ENCODE data around the gene HMCN1. TPM values are rescaled to one million over a fixed set of nuclear protein-coding genes. Genes with fewer than 3 reads are reported as not detected.

Gene HMCN1
- total RNA-seq, 1 experiment from 2014 or later, result 0.12 TPM

DNA sequence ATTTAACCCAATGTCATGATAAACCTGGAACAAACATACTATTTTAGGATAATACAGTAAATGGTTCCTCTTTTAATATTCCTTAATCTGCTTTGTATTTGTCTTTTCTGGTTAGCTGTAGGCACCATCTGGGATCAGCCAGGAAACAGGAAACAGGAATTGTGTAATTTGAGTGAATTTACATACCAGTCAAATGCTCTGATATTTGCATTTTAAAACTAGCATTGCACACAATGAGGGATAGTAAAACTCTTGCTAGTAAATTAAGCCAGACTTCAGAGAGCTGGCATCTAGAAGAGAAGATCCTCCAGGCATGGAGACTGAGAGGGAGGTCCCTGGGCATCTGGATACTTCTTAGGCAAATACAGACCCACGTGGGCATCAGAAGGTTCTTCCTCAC, 103.5 kb downstream of the HMCN1 start:
- intact Hi-C loops (cut with micrococcal nuclease), result no loop called here

DNA sequence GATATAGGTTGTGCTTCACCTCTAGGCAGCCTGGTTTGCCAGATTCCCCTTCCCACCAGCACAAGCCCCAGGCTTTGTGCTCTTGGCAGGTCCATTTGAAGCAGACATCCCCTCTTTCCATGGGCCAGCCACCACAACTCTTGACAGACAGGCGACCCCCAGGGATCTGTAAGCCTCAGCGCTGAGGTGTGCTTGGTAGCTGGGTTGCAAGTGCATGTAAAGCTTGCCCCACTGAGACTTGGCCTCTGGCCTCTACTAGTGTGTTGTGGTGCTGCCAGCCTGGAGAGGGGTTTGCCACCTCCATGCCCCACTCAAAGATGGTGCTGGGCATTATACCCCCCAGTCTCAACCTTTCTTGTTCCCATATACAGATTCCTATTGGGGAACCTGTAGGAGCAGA, 103.9 kb downstream of the HMCN1 start:
- no peaks in the 10 kb centered on the region for H3K36me3 Mint-ChIP-seq (ENCODE audit: insufficient read depth, unreplicated experiment)
- ChIA-PET CTCF (interaction anchor here (0.5 to 0.7 kb wide), 2 partner anchors 23 to 966 kb away, joined by 3 read pairs; no protein-coding TSS in a partner anchor), POLR2A (no interaction called here)
- DNase-seq (ENCODE audit: unreplicated experiment), result no peak
- no peak overlapping the region for H3K27ac Mint-ChIP-seq (ENCODE audit: low read depth, unreplicated experiment)
- H3K4me1 Mint-ChIP-seq (ENCODE audit: insufficient read depth, unreplicated experiment), result no peaks in the 10 kb centered on the region
- H3K27me3 Mint-ChIP-seq (ENCODE audit: insufficient read depth, unreplicated experiment), result no peaks in the 10 kb centered on the region
- H3K4me3 Mint-ChIP-seq (ENCODE audit: unreplicated experiment), result no peak overlapping the region
- intact Hi-C loops (cut with micrococcal nuclease), result no loop called here
- no TSS peak for BruUV-seq (replicated peaks)
- no peaks in the 10 kb centered on the region for H3K9me3 Mint-ChIP-seq (ENCODE audit: unreplicated experiment)
- TF ChIP-seq, protein P1, sequence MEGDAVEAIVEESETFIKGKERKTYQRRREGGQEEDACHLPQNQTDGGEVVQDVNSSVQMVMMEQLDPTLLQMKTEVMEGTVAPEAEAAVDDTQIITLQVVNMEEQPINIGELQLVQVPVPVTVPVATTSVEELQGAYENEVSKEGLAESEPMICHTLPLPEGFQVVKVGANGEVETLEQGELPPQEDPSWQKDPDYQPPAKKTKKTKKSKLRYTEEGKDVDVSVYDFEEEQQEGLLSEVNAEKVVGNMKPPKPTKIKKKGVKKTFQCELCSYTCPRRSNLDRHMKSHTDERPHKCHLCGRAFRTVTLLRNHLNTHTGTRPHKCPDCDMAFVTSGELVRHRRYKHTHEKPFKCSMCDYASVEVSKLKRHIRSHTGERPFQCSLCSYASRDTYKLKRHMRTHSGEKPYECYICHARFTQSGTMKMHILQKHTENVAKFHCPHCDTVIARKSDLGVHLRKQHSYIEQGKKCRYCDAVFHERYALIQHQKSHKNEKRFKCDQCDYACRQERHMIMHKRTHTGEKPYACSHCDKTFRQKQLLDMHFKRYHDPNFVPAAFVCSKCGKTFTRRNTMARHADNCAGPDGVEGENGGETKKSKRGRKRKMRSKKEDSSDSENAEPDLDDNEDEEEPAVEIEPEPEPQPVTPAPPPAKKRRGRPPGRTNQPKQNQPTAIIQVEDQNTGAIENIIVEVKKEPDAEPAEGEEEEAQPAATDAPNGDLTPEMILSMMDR (IDR thresholded peaks at IDR 0.05; ENCODE audit: unreplicated experiment), result no peak

More for the DNA sequence above, 103.5 kb downstream of the HMCN1 start:
- Mint-ChIP-seq H3K4me1 (ENCODE audit: insufficient read depth, unreplicated experiment) (no peaks in the 10 kb centered on the region), H3K4me3 (ENCODE audit: unreplicated experiment) (no peak overlapping the region), H3K36me3 (ENCODE audit: insufficient read depth, unreplicated experiment) (no peaks in the 10 kb centered on the region), H3K27me3 (ENCODE audit: insufficient read depth, unreplicated experiment) (no peaks in the 10 kb centered on the region), H3K9me3 (ENCODE audit: unreplicated experiment) (no peaks in the 10 kb centered on the region), H3K27ac (ENCODE audit: low read depth, unreplicated experiment) (no peak overlapping the region)
- TF ChIP-seq, protein P1 (IDR thresholded peaks at IDR 0.05; ENCODE audit: unreplicated experiment), result no peak
- ChIA-PET POLR2A (no interaction called here), CTCF (interaction anchor here (0.5 to 0.7 kb wide), 2 partner anchors 23 to 966 kb away, joined by 3 read pairs; no protein-coding TSS in a partner anchor)
- no peak for DNase-seq (ENCODE audit: unreplicated experiment)
- BruUV-seq (replicated peaks), result no TSS peak

DNA sequence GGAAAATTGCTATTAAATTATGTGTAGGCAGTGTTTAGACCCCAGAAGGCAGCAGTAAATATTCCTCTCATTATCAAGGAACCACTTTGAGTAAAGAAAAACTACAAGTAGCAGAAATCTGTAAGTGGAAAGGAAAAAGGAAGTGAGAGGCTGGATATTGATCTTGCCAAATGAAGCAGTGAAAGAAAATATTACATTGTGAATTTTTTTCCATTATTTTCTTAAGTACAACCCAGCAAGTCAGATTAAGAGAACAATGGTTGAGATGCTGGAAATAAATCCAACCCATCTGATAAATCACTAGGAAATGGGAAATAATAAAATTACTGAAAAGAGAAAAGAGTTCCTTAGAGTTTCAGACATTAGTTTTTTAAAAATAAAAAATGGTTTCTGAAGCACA, 106.7 kb downstream of the HMCN1 start:
- no TSS peak for BruUV-seq (replicated peaks)
- intact Hi-C loops (cut with micrococcal nuclease), result no loop called here
- no peak for DNase-seq (ENCODE audit: unreplicated experiment)
- Mint-ChIP-seq H3K4me3 (ENCODE audit: unreplicated experiment) (no peak overlapping the region), H3K4me1 (ENCODE audit: insufficient read depth, unreplicated experiment) (no peaks in the 10 kb centered on the region), H3K27me3 (ENCODE audit: insufficient read depth, unreplicated experiment) (no peaks in the 10 kb centered on the region), H3K9me3 (ENCODE audit: unreplicated experiment) (no peaks in the 10 kb centered on the region), H3K36me3 (ENCODE audit: insufficient read depth, unreplicated experiment) (no peaks in the 10 kb centered on the region), H3K27ac (ENCODE audit: low read depth, unreplicated experiment) (no peak overlapping the region)
- TF ChIP-seq, protein P1 (IDR thresholded peaks at IDR 0.05; ENCODE audit: unreplicated experiment), result no peak
- ChIA-PET CTCF (interaction anchor here (1.1 kb wide), 1 partner anchor 19 kb away, joined by 4 read pairs; no protein-coding TSS in a partner anchor), POLR2A (no interaction called here)

DNA sequence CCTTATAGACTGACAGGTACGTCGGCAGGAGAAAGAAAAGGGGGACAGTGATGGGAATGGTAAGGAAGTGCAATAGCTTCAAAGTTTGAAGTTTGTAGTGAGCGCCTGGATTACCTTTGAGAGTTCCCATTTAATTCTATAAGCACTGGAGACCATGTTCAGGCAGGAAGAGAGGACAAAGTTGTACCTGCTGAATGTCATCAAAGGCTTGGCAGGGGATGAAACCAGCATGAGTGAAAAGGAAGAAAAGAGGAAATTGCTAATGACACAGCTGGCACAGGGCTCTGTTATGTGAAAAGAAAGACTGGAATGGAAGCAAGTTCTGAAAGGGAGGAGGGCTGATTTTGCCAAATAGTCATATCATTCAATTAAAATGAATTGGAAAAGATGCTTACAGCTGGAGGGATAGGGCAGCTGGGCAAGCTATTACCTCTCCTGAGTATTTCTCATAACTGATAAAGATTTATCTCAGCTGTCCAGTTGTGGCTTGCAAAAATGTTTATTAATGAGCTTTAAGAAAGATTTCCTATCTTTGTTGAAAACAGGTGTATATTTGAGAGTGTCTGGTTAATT, 109.2 kb downstream of the HMCN1 start:
- Mint-ChIP-seq H3K27ac (ENCODE audit: low read depth, unreplicated experiment) (no peak overlapping the region), H3K9me3 (ENCODE audit: unreplicated experiment) (no peaks in the 10 kb centered on the region), H3K36me3 (ENCODE audit: insufficient read depth, unreplicated experiment) (no peaks in the 10 kb centered on the region), H3K4me3 (ENCODE audit: unreplicated experiment) (no peak overlapping the region), H3K4me1 (ENCODE audit: insufficient read depth, unreplicated experiment) (no peaks in the 10 kb centered on the region), H3K27me3 (ENCODE audit: insufficient read depth, unreplicated experiment) (no peaks in the 10 kb centered on the region)
- ChIA-PET POLR2A (interaction anchor here (0.6 to 1.4 kb wide), 2 partner anchors 23 to 96 kb away, joined by 3 read pairs; no protein-coding TSS in a partner anchor), CTCF (interaction anchor here (0.6 to 1.1 kb wide), 4 partner anchors 14 to 369 kb away, joined by 3 to 4 read pairs (median 4); no protein-coding TSS in a partner anchor)
- BruUV-seq (replicated peaks), result no TSS peak
- DNase-seq (ENCODE audit: unreplicated experiment), result no peak
- intact Hi-C loops (cut with micrococcal nuclease), result no loop called here
- TF ChIP-seq, protein P1 (IDR thresholded peaks at IDR 0.05; ENCODE audit: unreplicated experiment), result no peak
